ENCODE data around the gene LRRC73. TPM values are rescaled to one million over a fixed set of nuclear protein-coding genes. Genes with fewer than 3 reads are reported as not detected.
"Not testable (repeated sequence)": the region's sequence is repeated elsewhere in the genome, so short reads cannot be mapped to it uniquely, and the experiment has no call there.

The LRRC73 gene, protein sequence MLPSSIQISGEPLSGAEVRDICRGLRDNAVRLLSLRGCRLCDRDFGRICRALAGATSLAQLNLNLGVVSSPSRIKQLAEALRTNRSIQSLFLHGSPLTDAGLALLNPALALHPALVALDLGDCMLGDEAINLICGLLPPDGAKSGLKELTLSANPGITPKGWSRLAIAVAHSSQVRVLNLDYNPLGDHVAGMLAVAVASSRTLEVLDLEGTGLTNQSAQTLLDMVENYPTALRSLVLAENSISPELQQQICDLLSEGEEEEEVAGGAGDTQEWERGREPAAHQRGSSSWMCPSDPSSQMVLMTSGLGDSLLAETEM
- 2.1 TPM in 1 of 2 replicates, not detected in the other for total RNA-seq (2014; rRNA removed; shearing (Covaris generic))

DNA sequence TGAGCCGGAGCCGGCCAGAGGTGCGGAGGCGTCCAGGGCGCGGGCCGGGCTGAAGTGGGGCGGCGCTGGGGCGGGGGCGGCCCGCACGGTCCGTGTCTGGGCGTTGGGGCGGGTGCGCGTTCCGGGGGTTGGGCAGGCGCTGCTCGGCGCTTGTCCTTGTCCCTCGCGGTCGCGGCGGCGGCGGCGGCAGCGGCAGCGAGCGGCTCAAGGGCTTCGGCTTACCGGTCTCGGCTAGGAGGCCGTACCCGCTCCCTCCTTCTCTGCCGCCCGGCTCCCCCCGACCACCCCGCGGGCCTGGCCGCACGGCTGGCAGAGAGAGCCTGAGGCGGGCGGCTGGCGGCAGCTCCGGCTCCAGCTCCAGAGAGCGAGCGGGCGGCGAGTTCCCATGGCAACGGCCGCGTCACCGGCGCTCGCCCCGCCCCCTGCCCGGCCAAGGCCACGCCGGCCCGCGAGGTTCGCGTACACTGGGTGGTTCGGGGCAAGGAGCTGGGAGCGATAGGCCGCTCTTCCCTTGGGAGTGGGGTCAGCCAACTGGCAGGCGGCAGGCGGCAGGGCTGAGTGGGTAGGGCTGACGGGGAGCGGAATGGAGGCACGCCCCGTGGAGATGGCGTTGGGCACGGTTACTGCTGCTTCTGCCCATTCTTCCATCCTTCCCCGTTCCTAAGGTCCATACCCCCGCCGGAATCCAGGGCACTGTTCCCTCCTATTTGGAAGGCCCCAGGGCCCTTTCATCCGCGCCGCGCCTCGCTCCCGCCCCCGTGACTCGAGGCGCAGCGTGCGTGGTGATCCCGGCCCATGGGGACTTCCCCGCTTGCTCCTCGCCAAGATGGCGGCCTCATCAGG lies at the start of gene LRRC73:
LRRC73 (minus strand) TSS at position 363 of the 843 bp plus-strand sequence. CDS start 561 bp downstream, outside the sequence.
- DNase-seq (ENCODE audit: low read depth): peak; percentile 92

DNA sequence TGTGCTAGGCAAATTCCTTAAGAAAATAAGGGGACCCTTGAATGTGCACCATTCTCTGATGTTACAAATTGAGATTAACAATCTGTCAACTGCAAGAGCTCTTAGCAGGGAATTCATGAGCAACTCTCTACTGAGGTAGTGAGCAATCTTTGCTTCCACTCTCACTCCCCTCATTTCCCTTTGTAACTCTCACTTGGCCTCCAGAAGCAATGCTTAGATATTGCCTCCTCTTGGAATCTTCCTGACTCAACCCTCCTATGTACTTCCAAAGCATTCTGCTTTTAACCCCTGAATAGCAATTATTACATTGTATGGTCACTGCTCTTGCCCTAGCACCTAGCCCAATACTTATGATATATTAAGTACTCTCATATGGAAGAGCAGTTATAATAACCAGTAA lies 49.2 kb upstream of the LRRC73 start:
- DNase-seq (ENCODE audit: low read depth): no peak

DNA sequence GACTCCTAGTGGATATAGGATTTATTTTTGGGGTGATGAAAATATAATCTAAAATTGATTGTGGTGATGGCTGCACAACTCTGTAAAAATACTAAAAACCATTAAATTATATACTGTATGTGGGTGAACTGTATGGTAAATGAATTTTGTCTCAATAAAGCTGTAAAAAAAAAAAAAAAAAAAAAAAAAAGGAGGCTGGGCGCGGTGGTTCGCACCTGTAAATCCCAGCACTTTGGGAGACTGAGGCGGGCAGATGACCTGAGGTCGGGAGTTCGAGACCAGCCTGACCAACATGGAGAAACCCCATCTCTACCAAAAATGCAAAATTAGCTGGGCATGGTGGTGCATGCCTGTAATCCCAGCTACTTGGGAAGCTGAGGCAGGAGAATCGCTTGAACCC lies 47.5 kb upstream of the LRRC73 start:
- not testable (repeated sequence) for DNase-seq (ENCODE audit: low read depth)

DNA sequence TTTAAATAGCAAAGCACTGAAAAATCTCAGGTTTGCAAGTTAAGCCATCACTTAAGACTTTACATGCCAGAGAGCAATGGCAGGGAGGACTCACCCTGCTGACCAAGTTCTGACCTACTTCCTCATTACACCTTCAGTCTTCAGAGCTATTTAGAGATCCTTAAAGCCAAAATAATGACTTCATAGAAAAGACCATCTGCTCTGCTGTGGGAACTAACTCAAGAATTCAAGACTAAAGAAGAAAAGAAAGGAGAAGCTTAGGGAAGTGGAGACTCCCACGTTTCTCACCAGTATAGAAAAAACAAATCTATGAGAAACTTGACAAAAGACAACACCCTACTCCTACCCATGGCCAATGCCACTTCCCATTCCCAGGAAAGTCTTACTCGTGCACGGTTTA lies 37.1 kb upstream of the LRRC73 start:
- no peak for DNase-seq (ENCODE audit: low read depth)

DNA sequence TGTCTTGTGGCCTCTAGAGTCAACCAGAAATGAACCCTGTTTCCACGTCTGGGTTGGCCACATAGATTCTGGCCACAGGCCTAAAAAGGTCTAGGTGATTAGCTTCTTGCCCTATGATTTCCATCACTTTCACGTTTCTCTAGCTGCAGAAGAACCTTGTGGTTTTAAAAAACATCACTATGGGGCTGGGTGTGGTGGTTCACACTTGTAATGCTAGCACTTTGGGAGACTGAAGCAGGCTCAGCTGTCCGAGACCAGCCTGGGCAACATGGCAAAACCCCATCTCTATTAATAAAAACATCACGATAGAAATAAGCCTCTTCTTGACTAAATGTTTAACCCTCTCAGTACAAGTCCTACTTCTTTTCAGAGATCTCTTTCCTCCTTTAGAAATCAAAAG lies 34.3 kb upstream of the LRRC73 start:
- no peak for DNase-seq (ENCODE audit: low read depth)

DNA sequence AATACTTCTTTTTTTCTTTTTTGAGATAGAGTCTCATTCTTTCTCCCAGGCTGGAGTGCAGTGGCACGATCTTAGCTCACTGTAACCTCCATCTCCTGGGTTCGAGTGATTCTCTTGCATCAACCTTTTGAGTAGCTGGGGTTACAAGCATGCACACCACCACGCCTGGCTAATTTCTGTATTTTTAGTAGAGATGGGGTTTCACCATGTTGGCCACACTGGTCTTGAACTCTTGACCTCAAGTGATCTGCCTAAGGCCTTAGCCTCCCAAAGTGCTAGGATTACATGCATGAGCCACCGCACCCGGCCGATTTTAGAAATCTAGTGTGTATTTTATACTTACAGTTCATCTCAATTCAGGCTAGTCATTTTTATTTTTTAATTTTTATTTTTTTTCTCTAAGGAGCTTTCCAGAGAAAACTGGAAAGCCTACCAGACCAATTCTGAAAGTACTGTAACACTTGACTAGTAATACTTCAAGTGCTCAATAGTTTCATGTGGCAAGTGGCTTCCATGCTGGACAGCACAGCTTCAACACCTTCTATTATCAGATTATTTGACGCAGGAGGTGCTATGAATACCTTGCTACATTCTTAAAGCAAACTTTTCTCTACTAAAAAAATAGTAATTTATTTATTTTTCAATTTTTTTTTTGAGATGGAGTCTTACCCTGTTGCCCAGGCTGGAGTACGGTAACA lies 31.8 kb upstream of the LRRC73 start:
- no peak for DNase-seq (ENCODE audit: low read depth)

DNA sequence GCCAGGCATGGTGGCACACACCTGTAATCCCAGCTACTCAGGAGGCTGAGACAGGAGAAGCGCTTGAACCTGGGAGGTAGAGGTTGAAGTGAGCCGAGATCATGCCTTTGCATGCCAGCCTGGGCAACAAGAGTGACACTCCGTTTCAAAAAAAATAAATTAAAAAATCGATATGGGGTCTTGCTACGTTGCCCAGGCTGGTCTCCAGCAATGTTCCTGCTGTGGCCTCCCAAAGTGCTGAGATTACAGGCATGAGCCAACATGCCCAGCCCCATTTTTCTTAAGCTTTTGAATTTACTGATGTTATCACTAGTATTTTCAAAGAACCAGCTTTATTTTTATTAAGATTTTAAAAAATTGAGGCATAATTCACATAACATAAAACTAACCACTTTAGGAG lies 30.4 kb upstream of the LRRC73 start:
- no peak for DNase-seq (ENCODE audit: low read depth)

DNA sequence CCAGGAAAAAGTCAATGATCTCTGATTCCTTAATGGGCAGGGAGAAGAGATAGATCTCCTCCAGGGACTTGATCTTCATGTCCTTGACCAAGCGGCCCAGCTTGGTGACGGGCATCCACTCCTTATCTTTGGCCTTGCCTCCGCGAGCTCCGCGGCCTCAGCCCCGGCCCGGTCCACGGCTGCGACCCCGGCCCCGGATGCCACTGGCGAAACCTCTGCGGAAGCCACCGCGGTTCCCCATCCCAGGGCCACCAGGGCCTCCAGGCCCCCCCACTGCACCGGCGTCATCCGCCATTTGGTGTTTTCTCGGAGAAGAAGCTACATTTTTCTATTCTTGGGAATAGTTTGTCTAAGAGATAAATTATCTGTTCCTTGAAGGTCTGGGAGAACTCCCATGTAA lies 29.3 kb upstream of the LRRC73 start:
- not testable (repeated sequence) for DNase-seq (ENCODE audit: low read depth)

DNA sequence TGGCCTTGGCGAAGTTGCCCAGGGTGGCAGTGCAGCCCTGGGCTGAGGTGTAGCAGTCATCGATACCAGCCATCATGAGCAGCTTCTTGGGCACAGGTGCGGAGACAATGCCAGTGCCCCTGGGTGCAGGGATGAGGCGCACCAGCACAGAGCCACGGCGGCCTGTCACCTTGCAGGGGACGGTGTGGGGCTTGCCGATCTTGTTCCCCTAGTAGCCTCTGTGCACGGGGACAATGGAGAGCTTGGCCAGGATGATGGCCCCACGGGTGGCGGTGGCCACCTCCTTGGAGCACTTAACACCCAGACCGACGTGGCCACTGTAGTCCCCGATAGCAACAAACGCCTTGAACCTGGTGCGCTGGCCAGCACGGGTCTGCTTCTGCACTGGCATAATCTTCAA lies 28.8 kb upstream of the LRRC73 start:
- not testable (repeated sequence) for DNase-seq (ENCODE audit: low read depth)

DNA sequence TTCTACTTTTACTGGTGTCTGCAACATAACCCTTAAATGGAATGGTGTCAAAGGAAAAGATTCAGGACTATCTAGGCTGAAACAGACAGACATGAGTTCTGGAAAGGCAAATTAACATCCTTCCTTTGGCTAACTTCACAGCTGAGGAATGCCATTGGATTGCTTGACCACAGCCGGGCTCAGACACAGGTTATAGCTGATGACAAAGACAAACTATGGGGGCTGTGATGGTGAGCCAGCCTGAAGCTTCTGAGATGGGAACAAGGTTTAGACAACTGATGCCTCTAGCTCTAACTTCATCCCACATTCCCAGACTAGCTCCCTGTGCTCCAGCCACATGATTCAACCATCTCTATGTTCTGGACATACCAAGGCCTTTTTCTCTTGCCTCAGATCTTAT lies 22.1 kb upstream of the LRRC73 start:
- DNase-seq (ENCODE audit: low read depth): no peak

DNA sequence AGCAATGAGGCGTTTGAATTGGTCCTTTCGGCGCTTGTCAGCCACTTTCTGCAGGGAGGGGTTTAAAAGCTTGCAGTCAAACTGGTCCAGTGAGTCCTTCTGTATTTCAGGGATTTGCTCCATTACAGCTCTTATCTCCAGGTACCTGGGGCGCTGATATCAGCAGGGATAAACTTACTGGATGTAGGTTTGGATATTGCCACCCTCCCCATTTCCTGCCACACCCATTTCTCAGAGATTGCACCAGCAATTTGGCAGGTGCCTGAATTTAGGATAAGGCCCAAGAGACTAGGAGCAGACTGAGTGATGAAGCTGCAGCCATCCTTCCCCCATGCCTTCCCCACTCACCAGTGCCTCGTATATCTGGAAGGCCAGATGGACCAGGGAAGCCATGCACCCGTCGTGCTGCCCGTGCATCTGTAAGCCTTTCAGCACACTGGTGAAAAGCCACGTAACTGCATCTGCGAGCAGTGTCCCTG lies 14.4 kb upstream of the LRRC73 start:
- no peak for DNase-seq (ENCODE audit: low read depth)

DNA sequence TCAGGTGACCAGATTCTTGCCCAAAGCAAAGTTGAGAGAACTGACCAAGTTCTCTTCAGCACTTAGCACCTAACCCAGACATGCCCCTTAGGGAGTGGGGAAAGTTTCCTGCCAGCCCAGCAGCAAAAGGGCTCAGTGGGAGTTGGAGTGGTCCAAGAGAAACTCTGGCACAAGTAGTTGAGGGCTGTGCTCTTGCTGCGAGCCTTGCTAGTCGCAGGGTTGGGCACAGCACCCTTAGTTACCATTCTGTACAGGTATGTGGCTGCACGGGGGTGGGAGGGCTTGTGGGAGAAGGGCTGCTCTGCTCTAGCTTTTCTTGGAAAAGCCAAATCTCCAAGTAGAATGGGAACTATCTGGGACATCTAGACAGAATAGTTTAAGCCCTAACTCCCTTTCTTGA lies 13.1 kb upstream of the LRRC73 start:
- no peak for DNase-seq (ENCODE audit: low read depth)

DNA sequence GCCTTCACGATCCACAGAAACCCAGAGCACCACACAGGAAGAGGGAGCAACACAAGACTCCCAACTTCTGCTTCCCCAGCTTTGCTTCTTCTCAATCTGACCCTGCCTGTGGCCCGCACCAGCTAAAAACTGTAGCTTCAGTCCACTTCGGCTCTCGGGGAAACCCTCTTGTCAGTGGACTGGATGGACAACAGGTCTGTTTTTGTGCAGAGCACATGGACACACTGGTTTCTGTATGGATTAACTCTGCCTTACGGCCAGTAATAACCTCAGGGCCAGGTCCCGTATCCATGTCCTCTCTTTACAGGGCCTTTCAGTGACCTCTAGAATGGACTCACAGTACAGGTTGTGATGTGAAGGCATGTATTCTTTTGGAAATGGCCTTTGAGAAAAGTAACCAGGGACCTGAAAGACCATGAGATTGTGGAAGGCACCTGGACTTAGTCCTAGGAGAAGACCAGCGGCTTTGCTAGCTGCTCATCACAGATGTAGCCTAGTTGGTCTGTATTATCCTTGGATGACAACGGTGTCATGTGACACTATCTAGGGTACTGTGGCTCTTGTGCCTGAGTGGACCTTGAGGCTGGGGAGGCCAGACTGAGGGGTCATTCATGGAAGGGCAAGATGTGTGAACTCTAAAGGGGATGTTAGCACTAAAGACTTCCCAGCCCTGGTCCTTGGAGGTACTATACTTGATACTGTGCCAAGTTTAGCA lies 12.6 kb upstream of the LRRC73 start:
- no peak for DNase-seq (ENCODE audit: low read depth)

DNA sequence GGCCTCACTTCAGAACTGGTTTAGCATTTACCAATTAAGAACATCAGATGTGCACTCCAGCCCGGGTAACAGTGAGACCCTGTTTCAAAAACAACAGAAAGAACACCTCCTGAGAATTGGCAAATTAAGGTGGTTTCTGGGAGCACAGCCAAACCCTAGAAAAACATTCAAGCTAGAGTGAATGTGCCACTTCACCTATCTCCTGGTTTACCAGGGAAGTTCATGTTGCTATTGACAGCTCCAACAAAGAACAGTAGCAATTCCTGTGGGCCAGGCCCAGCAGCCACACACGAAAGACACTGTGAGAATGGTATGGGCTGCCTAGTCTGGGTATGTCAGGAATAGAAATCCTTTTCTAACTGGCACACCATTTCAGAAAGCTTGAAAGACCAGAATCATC lies 11.7 kb upstream of the LRRC73 start:
- no peak for DNase-seq (ENCODE audit: low read depth)

DNA sequence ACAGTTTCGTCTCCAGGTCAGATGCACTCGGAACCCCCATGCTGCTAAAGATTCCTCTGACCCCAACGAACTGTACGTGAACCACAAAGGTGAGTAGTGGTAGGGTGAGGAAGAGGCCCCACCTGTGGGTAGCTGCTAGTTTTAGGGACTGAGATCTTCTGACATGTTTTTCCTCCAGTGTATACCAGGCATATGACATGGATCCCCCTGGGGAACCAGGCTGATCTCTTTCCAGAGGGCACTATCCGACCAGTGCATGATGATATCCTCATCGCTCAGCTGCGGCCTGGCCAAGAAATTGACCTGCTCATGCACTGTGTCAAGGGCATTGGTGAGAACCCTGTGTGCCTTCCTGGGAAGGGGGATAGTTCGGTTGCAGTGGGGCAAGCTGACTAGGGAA lies 10.0 kb upstream of the LRRC73 start:
- DNase-seq (ENCODE audit: low read depth): no peak

DNA sequence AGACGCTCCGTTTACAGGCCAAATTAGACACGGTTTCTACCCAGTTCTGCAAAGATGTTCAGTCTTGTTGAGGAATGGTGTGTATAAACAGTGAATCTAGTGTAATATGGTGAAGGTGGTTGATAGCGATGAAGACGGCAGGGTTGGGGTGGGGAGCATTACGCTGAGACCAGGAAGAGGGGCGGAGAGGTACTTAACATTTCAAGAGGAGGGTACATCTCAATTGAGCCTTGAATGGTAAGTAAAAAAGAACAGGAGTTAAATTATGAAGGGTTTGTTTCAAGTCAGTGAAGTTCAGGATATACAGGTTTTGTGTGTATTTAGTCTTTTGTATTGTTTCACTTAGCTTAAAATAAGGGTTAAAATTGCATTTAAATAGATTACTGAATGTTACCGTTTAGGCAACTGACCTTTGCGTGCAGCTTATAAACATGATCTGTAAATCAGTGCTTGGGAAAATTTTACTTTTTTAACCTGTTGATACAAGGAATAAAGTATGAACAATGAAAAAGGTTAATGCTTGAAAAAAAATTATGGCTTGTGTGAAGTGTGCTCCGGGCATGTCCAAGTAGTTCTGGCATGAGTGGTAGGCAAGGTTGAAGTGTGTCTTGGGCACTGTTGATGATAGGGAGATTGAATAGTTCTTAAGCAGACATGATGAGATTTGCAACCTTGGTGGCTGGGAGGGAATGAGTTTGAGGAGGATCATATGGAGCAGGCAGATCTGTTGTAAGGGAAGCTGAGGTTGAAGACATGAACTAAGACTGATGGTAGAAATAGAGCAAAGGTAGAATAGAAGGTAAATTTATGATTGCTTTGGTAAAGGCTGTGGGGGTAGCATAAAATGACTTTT lies 7.6 kb upstream of the LRRC73 start:
- DNase-seq (ENCODE audit: low read depth): no peak

DNA sequence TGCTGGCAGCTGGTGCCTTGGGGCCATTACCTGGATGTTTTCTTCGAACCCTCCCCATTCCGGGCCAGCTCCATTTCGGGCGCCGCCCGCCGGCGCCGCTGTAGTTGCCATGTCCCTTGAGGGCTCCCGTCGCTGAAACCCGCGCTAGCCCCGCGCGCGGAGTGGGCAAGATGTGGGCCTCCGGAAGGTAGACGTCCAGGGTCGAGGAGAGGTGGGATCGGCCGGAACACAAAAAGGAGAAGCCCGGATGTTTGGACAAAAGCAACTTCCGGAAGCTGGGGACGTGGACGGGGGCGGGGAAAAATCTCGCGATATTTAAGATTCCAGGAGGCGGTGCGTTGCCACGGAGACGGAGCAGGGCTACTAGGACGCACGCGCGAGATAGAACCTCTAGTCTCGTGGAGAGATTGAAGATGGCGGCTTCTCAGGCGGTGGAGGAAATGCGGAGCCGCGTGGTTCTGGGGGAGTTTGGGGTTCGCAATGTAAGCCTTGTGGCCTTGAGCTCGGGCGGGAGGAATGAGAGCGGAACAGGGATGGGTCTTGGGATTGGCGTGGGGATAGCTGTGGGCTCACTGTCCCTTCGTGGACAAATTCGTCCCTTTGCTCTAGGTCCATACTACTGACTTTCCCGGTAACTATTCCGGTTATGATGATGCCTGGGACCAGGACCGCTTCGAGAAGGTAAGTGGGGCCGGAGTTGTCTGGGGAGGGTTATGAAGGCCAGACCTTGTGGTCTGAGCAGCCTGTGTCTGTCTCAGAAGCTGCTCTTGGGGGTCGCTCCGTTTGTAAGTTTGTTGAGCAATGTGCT lies 6.8 kb upstream of the LRRC73 start, which contains the start of the genes POLR1C and YIPF3:
POLR1C (plus strand) TSS at position 393 of the 808 bp plus-strand sequence; CDS start at position 414, 21 bp downstream.
YIPF3 (minus strand) TSS at position 230 of the 808 bp plus-strand sequence; CDS start at position 111, 119 bp downstream.
- peak; percentile 98 for DNase-seq (ENCODE audit: low read depth)

DNA sequence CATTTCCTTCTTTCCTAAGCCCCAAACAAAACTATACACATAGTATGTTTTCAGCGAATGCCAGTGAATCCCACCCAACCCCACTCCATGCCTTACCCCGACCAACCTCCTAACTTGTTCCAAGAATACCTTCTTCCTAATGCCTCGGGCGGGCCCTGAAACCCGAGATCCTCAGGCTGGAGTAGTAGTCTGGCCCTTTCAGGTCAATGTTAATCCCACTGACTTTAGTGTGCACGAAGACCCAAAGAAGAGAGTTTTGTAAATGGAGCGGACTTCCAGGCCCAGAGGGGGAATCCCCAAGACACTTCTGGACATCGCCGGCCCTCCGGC lies 6.2 kb upstream of the LRRC73 start:
- no peak for DNase-seq (ENCODE audit: low read depth)

DNA sequence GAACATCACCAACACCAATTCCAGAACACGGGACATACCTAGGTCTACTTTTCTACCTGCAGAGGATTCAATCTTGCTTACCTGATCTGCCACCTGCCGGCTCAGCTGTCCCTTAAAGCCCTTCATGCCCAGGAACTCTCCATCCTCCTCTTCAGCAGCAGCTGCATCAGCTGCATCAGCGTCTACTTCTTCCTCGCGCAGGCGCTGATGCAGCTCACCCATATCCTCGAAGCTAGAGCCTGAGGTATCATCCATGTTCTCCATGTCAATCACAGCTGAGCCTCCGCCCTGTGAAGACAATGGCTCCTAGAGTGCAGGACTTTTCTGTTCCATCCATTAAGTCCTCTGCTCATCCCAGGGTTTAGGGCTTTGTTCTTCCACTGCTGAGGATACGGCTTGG lies 5.7 kb upstream of the LRRC73 start:
- DNase-seq (ENCODE audit: low read depth): no peak
